ENCODE data around the gene ACE. TPM values are rescaled to one million over a fixed set of nuclear protein-coding genes. Genes with fewer than 3 reads are reported as not detected.

Gene ACE
- total RNA-seq, 5 donors from 2014 or later (not counting 1 experiment from before 2014, with no cell fraction given), result 4.1 to 37.0 (median 12.8) TPM

- no peaks in the 10 kb centered on the region for H3K36me3 ChIP-seq (ENCODE audit: control insufficient read depth in 2 of 2, extremely low read depth in 1 of 2, insufficient read depth in 1 of 2, low read length in 1 of 2)
- H3K27me3 ChIP-seq (replicated peaks in 1 of 2; ENCODE audit: control insufficient read depth in 2 of 2, extremely low read depth in 1 of 2, insufficient read depth in 2 of 2, low read length in 1 of 2), result peaks cover 7 to 34% of the 10 kb centered on the region in 2 experiments
- Mint-ChIP-seq H3K27me3 (peaks cover 18% of the 10 kb centered on the region in 2 donors), H3K27ac (no peak overlapping the region), H3K9me3 (no peaks in the 10 kb centered on the region), H3K4me3 (no peak overlapping the region), H3K4me1 (peaks cover 7 to 8% (median 8%) of the 10 kb centered on the region in 3 donors), H3K36me3 (no peaks in the 10 kb centered on the region)
- no peaks in the 10 kb centered on the region for H3K9me3 ChIP-seq
- POLR2A ChIA-PET, result interaction anchor here in 1 of 2 donors (0.6 kb wide), 1 partner anchor 12 kb away, joined by 10 read pairs; no protein-coding TSS in a partner anchor
- CTCF ChIA-PET, result no interaction called here
- 60% methylated on average over 1 of the region's 5 CpGs for WGBS (ENCODE audit: insufficient coverage)
- ATAC-seq (replicated peaks in 1 of 4) (no peak), DNase-seq (no peak)
- no peak overlapping the region for H3K27ac ChIP-seq (ENCODE audit: low read length)
- peaks cover 0 to 5% of the 10 kb centered on the region in 2 experiments for H3K4me1 ChIP-seq (ENCODE audit: control insufficient read depth in 1 of 2, extremely low read depth in 1 of 2, insufficient read depth in 2 of 2, low read length in 2 of 2)
- H3K4me3 ChIP-seq (ENCODE audit: control insufficient read depth in 1 of 2, extremely low read depth in 1 of 2, low read length in 1 of 2), result no peak overlapping the region
These were observed 50.0 kb downstream of the ACE start for GRCh38 chr17:63526861-63527260.

- Histone ChIP-seq H3K4me3 (ENCODE audit: control insufficient read depth in 1 of 2, extremely low read depth in 1 of 2, low read length in 1 of 2) (no peak overlapping the region), H3K27ac (ENCODE audit: low read length) (no peak overlapping the region), H3K4me1 (ENCODE audit: control insufficient read depth in 1 of 2, extremely low read depth in 1 of 2, insufficient read depth in 2 of 2, low read length in 2 of 2) (peaks cover 0 to 4% of the 10 kb centered on the region in 2 experiments), H3K36me3 (ENCODE audit: control insufficient read depth in 2 of 2, extremely low read depth in 1 of 2, insufficient read depth in 1 of 2, low read length in 1 of 2) (no peaks in the 10 kb centered on the region), H3K9me3 (no peaks in the 10 kb centered on the region), H3K27me3 (replicated peaks in 1 of 2; ENCODE audit: control insufficient read depth in 2 of 2, extremely low read depth in 1 of 2, insufficient read depth in 2 of 2, low read length in 1 of 2) (peaks cover 7 to 30% of the 10 kb centered on the region in 2 experiments)
- no peak overlapping the region for H3K4me3 Mint-ChIP-seq
- H3K36me3 Mint-ChIP-seq, result no peaks in the 10 kb centered on the region
- H3K4me1 Mint-ChIP-seq, result peaks cover 7 to 8% (median 8%) of the 10 kb centered on the region in 3 donors
- no peaks in the 10 kb centered on the region for H3K9me3 Mint-ChIP-seq
- CTCF ChIA-PET, result no interaction called here
- no peak overlapping the region for H3K27ac Mint-ChIP-seq
- POLR2A ChIA-PET, result no interaction called here
- H3K27me3 Mint-ChIP-seq, result peaks cover 12 to 18% of the 10 kb centered on the region in 2 donors
- WGBS (ENCODE audit: insufficient coverage), result 95% methylated on average over 6 of the region's 9 CpGs
- DNase-seq (no peak), ATAC-seq (replicated peaks in 1 of 4) (no peak)
These were observed 51.3 kb downstream of the ACE start for GRCh38 chr17:63528183-63528582.

- no peaks in the 10 kb centered on the region for H3K4me1 ChIP-seq (ENCODE audit: control insufficient read depth in 1 of 2, extremely low read depth in 1 of 2, insufficient read depth in 2 of 2, low read length in 2 of 2)
- no peaks in the 10 kb centered on the region for H3K9me3 Mint-ChIP-seq
- DNase-seq (no peak), ATAC-seq (replicated peaks in 1 of 4) (no peak)
- peaks cover 3 to 5% of the 10 kb centered on the region in 2 donors for H3K27me3 Mint-ChIP-seq
- no peaks in the 10 kb centered on the region for H3K36me3 Mint-ChIP-seq
- no peak overlapping the region for H3K27ac Mint-ChIP-seq
- no peak overlapping the region for H3K4me3 Mint-ChIP-seq
- no peaks in the 10 kb centered on the region for H3K4me1 Mint-ChIP-seq
- peaks cover 5 to 13% of the 10 kb centered on the region in 2 experiments for H3K27me3 ChIP-seq (replicated peaks in 1 of 2; ENCODE audit: control insufficient read depth in 2 of 2, extremely low read depth in 1 of 2, insufficient read depth in 2 of 2, low read length in 1 of 2)
- H3K27ac ChIP-seq (ENCODE audit: low read length), result no peak overlapping the region
- ChIA-PET CTCF (no interaction called here), POLR2A (no interaction called here)
- no peaks in the 10 kb centered on the region for H3K36me3 ChIP-seq (ENCODE audit: control insufficient read depth in 2 of 2, extremely low read depth in 1 of 2, insufficient read depth in 1 of 2, low read length in 1 of 2)
- H3K9me3 ChIP-seq, result no peaks in the 10 kb centered on the region
- 84% methylated on average over 26 of the region's 26 CpGs for WGBS (ENCODE audit: insufficient coverage)
- no peak overlapping the region for H3K4me3 ChIP-seq (ENCODE audit: control insufficient read depth in 1 of 2, extremely low read depth in 1 of 2, low read length in 1 of 2)
These were observed 53.1 kb downstream of the ACE start for GRCh38 chr17:63529711-63530556.

GRCh38 chr17:63530557-63531021 is 53.7 kb downstream of the ACE start:
- Mint-ChIP-seq H3K9me3 (no peaks in the 10 kb centered on the region), H3K27me3 (peaks cover 1 to 6% of the 10 kb centered on the region in 2 donors), H3K4me3 (no peak overlapping the region), H3K27ac (no peak overlapping the region), H3K36me3 (no peaks in the 10 kb centered on the region), H3K4me1 (no peaks in the 10 kb centered on the region)
- 80% methylated on average over 2 of the region's 3 CpGs for WGBS (ENCODE audit: insufficient coverage)
- no peak overlapping the region for H3K27ac ChIP-seq (ENCODE audit: low read length)
- DNase-seq, result no peak
- no peak overlapping the region for H3K4me3 ChIP-seq (ENCODE audit: control insufficient read depth in 1 of 2, extremely low read depth in 1 of 2, low read length in 1 of 2)
- CTCF ChIA-PET, result no interaction called here
- no peaks in the 10 kb centered on the region for H3K9me3 ChIP-seq
- POLR2A ChIA-PET, result no interaction called here
- no peak for ATAC-seq (replicated peaks in 1 of 4)
- H3K36me3 ChIP-seq (ENCODE audit: control insufficient read depth in 2 of 2, extremely low read depth in 1 of 2, insufficient read depth in 1 of 2, low read length in 1 of 2), result no peaks in the 10 kb centered on the region
- no peaks in the 10 kb centered on the region for H3K4me1 ChIP-seq (ENCODE audit: control insufficient read depth in 1 of 2, extremely low read depth in 1 of 2, insufficient read depth in 2 of 2, low read length in 2 of 2)
- H3K27me3 ChIP-seq (replicated peaks in 1 of 2; ENCODE audit: control insufficient read depth in 2 of 2, extremely low read depth in 1 of 2, insufficient read depth in 2 of 2, low read length in 1 of 2), result peaks cover 0 to 16% of the 10 kb centered on the region in 2 experiments

GRCh38 chr17:63531022-63531965 is 54.4 kb downstream of the ACE start:
- peaks cover 4 to 6% of the 10 kb centered on the region in 2 donors for H3K27me3 Mint-ChIP-seq
- H3K27me3 ChIP-seq (replicated peaks in 1 of 2; ENCODE audit: control insufficient read depth in 2 of 2, extremely low read depth in 1 of 2, insufficient read depth in 2 of 2, low read length in 1 of 2), result peaks cover 0 to 13% of the 10 kb centered on the region in 2 experiments
- DNase-seq (no peak), ATAC-seq (replicated peaks in 1 of 4) (no peak)
- no peak overlapping the region for H3K27ac ChIP-seq (ENCODE audit: low read length)
- 88% methylated on average over 9 of the region's 10 CpGs for WGBS (ENCODE audit: insufficient coverage)
- no peaks in the 10 kb centered on the region for H3K4me1 ChIP-seq (ENCODE audit: control insufficient read depth in 1 of 2, extremely low read depth in 1 of 2, insufficient read depth in 2 of 2, low read length in 2 of 2)
- no peaks in the 10 kb centered on the region for H3K9me3 Mint-ChIP-seq
- H3K27ac Mint-ChIP-seq, result no peak overlapping the region
- CTCF ChIA-PET, result interaction anchor here in 1 of 2 donors (0.5 kb wide), 1 partner anchor 86 kb away, joined by 8 read pairs; no protein-coding TSS in a partner anchor
- POLR2A ChIA-PET, result no interaction called here
- no peaks in the 10 kb centered on the region for H3K36me3 Mint-ChIP-seq
- no peak overlapping the region for H3K4me3 Mint-ChIP-seq
- H3K4me1 Mint-ChIP-seq, result no peaks in the 10 kb centered on the region
- H3K4me3 ChIP-seq (ENCODE audit: control insufficient read depth in 1 of 2, extremely low read depth in 1 of 2, low read length in 1 of 2), result no peak overlapping the region
- H3K9me3 ChIP-seq, result no peaks in the 10 kb centered on the region
- H3K36me3 ChIP-seq (ENCODE audit: control insufficient read depth in 2 of 2, extremely low read depth in 1 of 2, insufficient read depth in 1 of 2, low read length in 1 of 2), result no peaks in the 10 kb centered on the region

GRCh38 chr17:63533433-63534077 is 56.7 kb downstream of the ACE start:
- Mint-ChIP-seq H3K9me3 (no peaks in the 10 kb centered on the region), H3K27me3 (peaks cover 14 to 19% of the 10 kb centered on the region in 2 donors), H3K4me3 (no peak overlapping the region), H3K36me3 (no peaks in the 10 kb centered on the region), H3K4me1 (peaks cover 0 to 3% (median 3%) of the 10 kb centered on the region in 3 donors), H3K27ac (no peak overlapping the region)
- Histone ChIP-seq H3K4me3 (ENCODE audit: control insufficient read depth in 1 of 2, extremely low read depth in 1 of 2, low read length in 1 of 2) (no peak overlapping the region), H3K36me3 (ENCODE audit: control insufficient read depth in 2 of 2, extremely low read depth in 1 of 2, insufficient read depth in 1 of 2, low read length in 1 of 2) (no peaks in the 10 kb centered on the region), H3K9me3 (no peaks in the 10 kb centered on the region), H3K27ac (ENCODE audit: low read length) (no peak overlapping the region), H3K4me1 (ENCODE audit: control insufficient read depth in 1 of 2, extremely low read depth in 1 of 2, insufficient read depth in 2 of 2, low read length in 2 of 2) (peaks cover 0 to 9% of the 10 kb centered on the region in 2 experiments), H3K27me3 (replicated peaks in 1 of 2; ENCODE audit: control insufficient read depth in 2 of 2, extremely low read depth in 1 of 2, insufficient read depth in 2 of 2, low read length in 1 of 2) (peaks cover under 1 to 25% of the 10 kb centered on the region in 2 experiments)
- 90% methylated on average over 19 of the region's 20 CpGs for WGBS (ENCODE audit: insufficient coverage)
- ATAC-seq (replicated peaks in 1 of 4), result no peak
- ChIA-PET CTCF (no interaction called here), POLR2A (no interaction called here)
- no peak for DNase-seq

Data from T-cell (primary cell).